AG20443 (cell line): ENCODE measurements around the gene AMBP.

Experiments
- DNase-seq: peaks from one replicate; pipeline ENCODE4 v3.0.0; 2012; ENCODE audit warnings: low spot score, mixed read lengths

Gene AMBP

GRCh38 chr9:114112778-114113584, 34.9 kb upstream of the AMBP start:
- DNase-seq: peak; percentile 76

- DNase-seq: peak; percentile 49
Observed at GRCh38 chr9:114112325-114112724, 34.2 kb upstream of the AMBP start.

- peak; percentile 68 for DNase-seq
Observed at GRCh38 chr9:114110180-114110579, 32.1 kb upstream of the AMBP start.

GRCh38 chr9:114109124-114109523, 31.0 kb upstream of the AMBP start:
- DNase-seq: no peak

GRCh38 chr9:114108016-114108833, 30.1 kb upstream of the AMBP start:
- peak; percentile 93 for DNase-seq

- DNase-seq: no peak
Observed at GRCh38 chr9:114107286-114108001, 29.3 kb upstream of the AMBP start.

- no peak for DNase-seq
Observed at GRCh38 chr9:114105236-114105635, 27.1 kb upstream of the AMBP start.

GRCh38 chr9:114102484-114102883, 24.4 kb upstream of the AMBP start:
- no peak for DNase-seq

- no peak for DNase-seq
Observed at GRCh38 chr9:114100536-114100935, 22.4 kb upstream of the AMBP start.

GRCh38 chr9:114099669-114100270, 21.7 kb upstream of the AMBP start:
- no peak for DNase-seq

GRCh38 chr9:114098936-114099668, 21.0 kb upstream of the AMBP start, which contains the start of gene KIF12:
Gene KIF12 (minus strand): TSS chr9:114099292. CDS start chr9:114099276, 16 bp downstream.
- no peak for DNase-seq

- peak; percentile 60 for DNase-seq
Observed at GRCh38 chr9:114098021-114098935, 20.2 kb upstream of the AMBP start.

- no peak for DNase-seq
Observed at GRCh38 chr9:114097613-114098020, 19.5 kb upstream of the AMBP start.

- no peak for DNase-seq
Observed at GRCh38 chr9:114096866-114097612, 18.9 kb upstream of the AMBP start.

GRCh38 chr9:114096041-114096511, 18.0 kb upstream of the AMBP start:
- no peak for DNase-seq

GRCh38 chr9:114094971-114095370, 16.9 kb upstream of the AMBP start:
- DNase-seq: no peak

- no peak for DNase-seq
Observed at GRCh38 chr9:114093761-114094505, 15.8 kb upstream of the AMBP start.

GRCh38 chr9:114093031-114093471, 15.0 kb upstream of the AMBP start:
- no peak for DNase-seq

GRCh38 chr9:114092336-114092735, 14.2 kb upstream of the AMBP start:
- no peak for DNase-seq
